ENCODE results near the gene MYBPHL.

The MYBPHL gene

GRCh38 chr1:109250454-109251276, 56.1 kb downstream of the MYBPHL start:
- DNase-seq = no peak

- DNase-seq = no peak
Observed at GRCh38 chr1:109249654-109250401, 57.0 kb downstream of the MYBPHL start.

GRCh38 chr1:109248797-109249629, 57.8 kb downstream of the MYBPHL start, which contains the start of gene CELSR2:
Gene CELSR2, plus strand, starts transcription at chr1:109249539. Its CDS starts 541 bp downstream, at chr1:109250080.
- no peak for DNase-seq

GRCh38 chr1:109248444-109248796, 58.4 kb downstream of the MYBPHL start:
- no peak for DNase-seq

GRCh38 chr1:109247401-109248365, 59.1 kb downstream of the MYBPHL start:
- DNase-seq = no peak

- no peak for DNase-seq
Observed at GRCh38 chr1:109246141-109246551, 60.7 kb downstream of the MYBPHL start.

GRCh38 chr1:109243860-109244552, 62.8 kb downstream of the MYBPHL start:
- no peak for DNase-seq

- DNase-seq = no peak
Observed at GRCh38 chr1:109243221-109243620, 63.6 kb downstream of the MYBPHL start.

GRCh38 chr1:109242387-109242786, 64.4 kb downstream of the MYBPHL start:
- DNase-seq = no peak

All from NCI-H2029 treated with DMSO at 0.1 percent for 48 hours (cell line).